ENCODE measurements around the gene ST3GAL4.
"Not testable (repeated sequence)": the region's sequence is repeated elsewhere in the genome, so short reads cannot be mapped to it uniquely, and the experiment has no call there.

The ST3GAL4 gene

GRCh38 chr11:126355324-126355925, at the start of gene ST3GAL4:
Gene ST3GAL4 (plus strand): TSS chr11:126355686. CDS start chr11:126406156, 50,470 bp downstream.
- peak; percentile 85 for DNase-seq (ENCODE audit: low spot score)

DNA sequence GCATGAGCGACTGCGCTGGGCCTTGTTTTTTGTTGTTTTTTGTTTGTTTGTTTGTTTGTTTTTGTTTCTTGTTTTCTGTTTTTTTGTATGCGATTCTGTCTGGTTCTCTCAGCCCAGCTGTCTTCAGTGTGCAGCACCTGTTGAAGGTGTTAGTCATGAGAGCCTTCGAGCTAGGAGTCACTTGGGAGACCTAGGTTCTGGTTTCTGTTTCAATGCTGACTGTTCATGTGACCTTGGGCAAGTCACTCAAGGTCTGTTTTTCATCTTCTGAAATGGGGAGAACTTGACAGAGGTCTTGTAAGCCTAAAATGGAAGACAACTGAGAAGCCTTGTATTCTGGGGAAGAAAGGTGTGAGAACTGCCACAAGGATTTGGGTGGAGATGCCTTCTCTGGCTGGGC, 49.8 kb upstream of the ST3GAL4 start:
- DNase-seq (ENCODE audit: low spot score): no peak

DNA sequence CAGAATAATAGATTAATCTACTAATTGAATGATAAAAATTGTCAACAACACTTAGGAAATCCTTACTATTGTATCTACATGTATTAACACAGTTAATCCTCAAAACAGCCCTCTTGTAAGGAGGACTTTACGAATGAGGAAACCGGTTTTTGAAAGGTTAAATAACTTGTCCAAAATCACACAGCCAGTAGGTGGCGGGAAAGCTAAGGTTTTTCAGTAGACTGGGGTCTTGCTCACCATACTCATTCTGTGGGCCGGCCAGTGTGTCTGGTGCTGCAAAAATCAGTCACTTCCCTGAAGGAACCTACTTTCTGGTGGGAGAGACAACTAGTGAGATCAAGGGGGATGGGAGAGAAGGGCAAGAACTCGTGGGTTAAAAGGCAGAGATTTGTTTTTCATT, 47.8 kb upstream of the ST3GAL4 start:
- peak; percentile 34 for DNase-seq (ENCODE audit: low spot score)

DNA sequence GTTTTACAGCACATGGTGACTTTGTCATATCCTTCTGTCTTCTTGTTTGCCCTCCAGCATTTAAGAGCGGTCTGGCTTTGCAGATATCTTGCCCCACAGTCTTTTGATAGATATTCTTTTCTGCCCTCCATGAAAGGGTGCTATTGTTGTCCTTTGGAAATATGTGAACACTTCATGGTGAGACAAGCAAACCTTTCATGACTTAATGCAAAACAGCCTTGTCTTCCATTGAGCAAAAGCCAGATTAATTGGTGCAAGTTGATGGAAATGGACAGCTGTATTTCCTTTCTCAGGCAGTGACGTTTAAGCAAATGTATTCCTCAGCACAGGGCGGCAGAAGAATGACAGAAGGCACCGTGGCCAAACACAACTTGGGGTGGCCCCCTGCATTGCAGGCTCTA, 47.2 kb upstream of the ST3GAL4 start:
- peak; percentile 88 for DNase-seq (ENCODE audit: low spot score)

GRCh38 chr11:126308771-126309170, 46.7 kb upstream of the ST3GAL4 start:
- DNase-seq (ENCODE audit: low spot score): not testable (repeated sequence)

DNA sequence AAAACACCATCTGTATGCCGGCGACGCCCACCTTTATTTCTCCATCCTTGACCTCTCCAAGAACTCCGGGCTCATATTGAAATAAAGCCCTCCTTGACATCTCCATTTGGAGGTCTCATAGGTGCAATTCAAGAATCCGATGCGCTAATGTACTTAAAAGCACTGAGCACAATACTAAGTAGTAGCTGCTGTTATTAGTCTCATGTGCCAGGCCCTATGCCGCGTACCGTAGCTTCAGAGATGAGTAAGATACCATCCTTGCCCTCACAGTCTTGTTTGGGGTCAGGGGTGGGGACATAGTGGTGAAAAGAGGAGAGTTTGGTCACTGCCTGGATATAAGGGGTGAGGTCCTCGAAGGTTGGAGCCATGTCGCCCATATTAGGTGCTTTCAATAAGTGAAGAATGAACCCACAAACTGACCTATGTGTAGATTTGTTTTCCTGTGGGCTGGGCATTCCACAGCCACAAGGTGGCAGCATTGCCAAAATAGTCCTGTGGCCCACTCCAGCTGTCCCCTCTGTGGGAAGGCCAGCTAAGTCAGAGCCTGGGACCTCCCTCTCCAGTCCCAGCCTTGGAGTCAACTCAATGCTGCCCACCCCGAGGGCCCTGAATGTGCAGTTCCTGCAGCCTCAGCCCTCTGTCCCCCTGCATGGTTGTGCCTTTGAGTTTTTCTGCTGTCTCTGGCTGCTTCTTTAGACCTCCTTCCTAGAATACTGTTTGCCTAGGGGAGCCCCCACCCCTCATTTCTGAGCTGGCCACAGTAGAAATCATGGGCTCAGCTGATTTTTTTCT, 45.1 kb upstream of the ST3GAL4 start:
- DNase-seq (ENCODE audit: low spot score): peak; percentile 82

- no peak for DNase-seq (ENCODE audit: low spot score)
Measured at GRCh38 chr11:126310992-126311310, 44.5 kb upstream of the ST3GAL4 start.

DNA sequence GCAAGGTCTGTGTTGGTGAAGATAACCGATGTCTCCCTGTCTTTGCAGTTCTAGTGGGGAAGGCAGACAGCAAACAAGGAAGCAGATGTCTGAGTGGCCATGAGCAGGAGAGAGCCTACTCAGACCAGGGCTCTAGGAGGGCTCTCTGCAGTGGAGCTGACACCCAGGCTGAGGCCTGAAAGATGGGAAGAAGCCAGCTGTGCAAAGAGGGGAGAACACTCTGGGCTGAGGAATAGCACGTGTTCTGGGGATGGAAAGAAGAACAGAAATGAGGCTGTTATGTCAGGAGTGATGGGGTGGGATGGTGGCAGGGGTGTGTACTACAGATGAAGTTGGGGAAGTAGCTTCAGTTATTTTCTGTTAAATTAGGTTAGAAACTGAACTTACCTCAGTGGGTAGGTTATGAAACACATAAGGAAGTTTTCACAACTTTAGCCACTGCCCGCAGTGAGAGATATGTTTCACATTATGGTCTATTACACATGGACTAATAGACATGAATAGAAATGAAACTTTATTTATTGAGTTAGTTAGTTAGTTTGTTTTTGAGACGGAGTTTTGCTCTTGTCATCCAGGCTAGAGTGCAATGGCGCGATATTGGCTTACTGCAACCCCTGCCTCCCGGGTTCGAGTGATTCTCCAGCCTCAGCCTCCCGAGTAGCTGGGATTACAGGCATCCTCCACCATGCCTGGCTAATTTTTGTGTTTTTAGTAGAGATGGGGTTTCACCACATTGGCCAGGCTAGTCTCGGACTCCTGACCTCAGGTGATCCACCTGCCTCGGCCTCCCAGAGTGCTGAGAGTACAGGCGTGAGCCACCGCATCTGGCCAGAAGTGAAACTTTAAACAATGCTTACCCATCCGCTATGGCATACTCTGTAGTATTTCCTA, 43.8 kb upstream of the ST3GAL4 start:
- no peak for DNase-seq (ENCODE audit: low spot score)

DNA sequence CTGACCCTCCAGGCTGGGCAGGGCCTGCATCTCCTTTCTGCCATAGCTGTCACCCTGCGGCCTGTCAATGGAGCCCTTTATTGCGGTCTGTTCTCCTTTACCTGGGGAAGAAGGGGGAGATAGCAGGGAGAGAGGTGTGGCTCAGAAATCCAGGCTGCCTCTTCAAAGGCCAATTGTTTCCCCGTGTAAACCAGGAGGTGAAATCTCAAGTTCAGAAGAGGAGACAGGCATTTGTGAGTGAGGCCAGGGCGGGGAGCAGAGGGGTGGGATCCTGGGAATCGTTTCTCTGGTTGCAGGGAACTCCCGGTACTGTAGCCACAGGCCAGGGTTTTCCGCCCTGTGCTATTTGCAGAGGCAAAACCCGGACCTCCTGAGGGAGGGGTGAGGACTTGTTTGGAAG, 42.5 kb upstream of the ST3GAL4 start:
- no peak for DNase-seq (ENCODE audit: low spot score)

DNA sequence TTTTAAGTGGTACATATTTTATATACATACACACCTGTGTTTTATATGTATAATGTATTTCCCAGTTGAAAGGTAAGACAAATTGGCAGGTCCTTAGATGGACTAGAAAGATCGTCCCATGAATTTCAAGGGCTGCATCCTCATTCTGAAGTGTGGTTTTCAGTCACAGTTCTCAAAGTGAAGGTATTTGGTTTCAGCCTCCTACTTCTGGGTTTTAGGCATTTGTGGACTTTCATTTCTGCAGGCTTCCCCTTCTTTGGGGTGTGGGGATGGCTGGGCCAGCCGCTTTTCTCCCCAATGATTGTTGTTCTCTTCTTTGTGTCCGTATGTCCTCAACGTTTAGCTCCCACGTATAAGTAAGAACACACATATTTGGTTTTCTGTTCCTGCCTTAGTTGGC, 41.7 kb upstream of the ST3GAL4 start:
- no peak for DNase-seq (ENCODE audit: low spot score)

DNA sequence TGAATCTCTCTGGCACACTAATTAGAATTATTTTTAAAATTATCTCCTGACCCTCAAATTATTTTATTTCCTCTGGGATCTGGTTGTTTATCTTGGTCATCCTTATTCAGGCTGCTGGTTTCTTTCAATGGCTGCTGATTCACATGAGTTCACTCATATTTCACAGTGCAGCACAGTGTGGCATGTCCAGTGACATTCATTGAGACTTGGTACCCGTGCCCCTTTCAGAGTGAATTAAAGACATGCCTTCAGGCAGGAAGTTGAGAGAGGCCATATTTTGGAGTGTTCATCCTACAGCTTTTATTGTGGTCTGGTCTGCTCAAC, 38.1 kb upstream of the ST3GAL4 start:
- DNase-seq (ENCODE audit: low spot score): no peak

- peak; percentile 41 for DNase-seq (ENCODE audit: low spot score)
Measured at GRCh38 chr11:126317756-126318573, 37.5 kb upstream of the ST3GAL4 start.

DNA sequence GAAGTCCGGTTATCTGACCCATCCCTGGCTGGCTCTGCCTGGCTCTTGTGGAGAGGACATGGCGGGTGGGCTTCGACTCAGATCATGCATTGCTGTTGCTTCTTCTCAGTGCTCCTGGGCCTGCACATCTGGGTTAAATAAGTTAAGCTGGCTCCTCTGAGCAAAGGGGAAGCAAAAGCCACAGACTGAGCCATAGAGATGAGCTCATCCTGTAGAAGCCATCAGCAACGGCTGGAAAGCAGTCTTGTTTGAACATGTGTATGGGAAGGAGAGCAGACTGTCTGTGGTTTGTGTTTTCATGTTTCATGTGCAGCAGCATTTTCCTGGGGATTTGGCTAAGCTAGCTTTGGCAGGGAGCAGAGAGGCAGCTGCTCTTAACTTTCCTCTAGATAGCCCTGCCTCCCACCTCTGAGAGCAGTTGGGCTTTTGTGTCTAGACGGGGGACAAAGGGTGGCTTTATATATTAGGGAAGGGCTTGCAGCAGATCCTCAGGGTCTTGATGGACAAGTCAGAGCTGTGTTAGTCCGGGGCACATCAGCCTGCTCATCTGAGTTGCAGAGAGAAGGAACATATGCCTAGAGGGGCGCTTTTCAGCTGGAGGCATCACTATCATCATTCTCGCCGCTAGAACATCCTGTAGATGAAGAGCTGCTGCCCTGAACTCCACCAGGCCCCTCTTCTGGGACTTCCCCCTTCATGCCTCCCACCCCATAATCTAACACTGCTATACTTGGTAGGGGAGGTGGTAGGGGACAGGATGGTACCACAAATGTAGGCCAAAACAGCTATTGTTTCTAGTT, 36.7 kb upstream of the ST3GAL4 start:
- peak; percentile 49 for DNase-seq (ENCODE audit: low spot score)

GRCh38 chr11:126319374-126319740, 36.1 kb upstream of the ST3GAL4 start:
- no peak for DNase-seq (ENCODE audit: low spot score)

DNA sequence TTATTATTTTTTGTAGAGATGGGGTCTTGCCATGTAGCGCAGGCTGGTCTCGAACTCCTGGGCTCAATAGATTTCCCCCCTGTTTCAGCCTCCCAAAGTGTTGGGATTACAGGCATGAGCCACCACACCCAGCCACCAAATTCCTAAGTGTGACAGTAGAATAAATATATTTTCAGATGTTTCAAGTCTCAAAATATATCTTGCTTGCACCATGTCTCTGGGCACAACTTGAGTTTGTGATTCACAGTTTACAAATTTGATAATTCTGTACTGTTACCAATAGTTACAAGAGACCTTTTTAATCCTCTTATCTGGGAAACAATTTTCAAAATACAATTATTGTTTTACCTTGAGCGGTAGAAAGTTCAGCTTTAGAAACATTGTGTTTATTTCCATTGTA, 32.5 kb upstream of the ST3GAL4 start:
- DNase-seq (ENCODE audit: low spot score): no peak

GRCh38 chr11:126327281-126328000, 28.0 kb upstream of the ST3GAL4 start:
- no peak for DNase-seq (ENCODE audit: low spot score)

GRCh38 chr11:126328001-126328390, 27.5 kb upstream of the ST3GAL4 start:
- DNase-seq (ENCODE audit: low spot score): no peak

DNA sequence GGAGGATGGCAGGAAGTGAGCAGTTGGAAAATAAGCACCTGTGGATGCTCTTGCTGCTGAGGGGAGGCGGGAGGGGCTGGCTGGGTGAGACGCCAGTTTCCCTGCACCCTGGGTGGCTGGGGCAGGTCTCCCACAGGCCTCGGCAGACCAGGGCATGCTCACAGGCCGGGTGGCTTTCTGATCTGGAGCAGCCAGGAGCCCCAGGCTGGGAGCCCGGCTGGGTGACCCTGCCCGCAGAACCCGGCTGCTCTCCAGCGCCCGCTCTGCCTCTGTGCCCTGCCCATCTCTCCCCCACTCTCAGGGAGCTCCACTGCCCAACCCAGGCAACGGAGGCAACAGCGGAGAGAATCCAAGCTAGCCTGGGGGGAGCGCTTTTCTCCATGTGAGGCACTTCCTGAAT, 27.0 kb upstream of the ST3GAL4 start:
- DNase-seq (ENCODE audit: low spot score): no peak

- DNase-seq (ENCODE audit: low spot score): no peak
Measured at GRCh38 chr11:126328938-126329643, 26.4 kb upstream of the ST3GAL4 start.

DNA sequence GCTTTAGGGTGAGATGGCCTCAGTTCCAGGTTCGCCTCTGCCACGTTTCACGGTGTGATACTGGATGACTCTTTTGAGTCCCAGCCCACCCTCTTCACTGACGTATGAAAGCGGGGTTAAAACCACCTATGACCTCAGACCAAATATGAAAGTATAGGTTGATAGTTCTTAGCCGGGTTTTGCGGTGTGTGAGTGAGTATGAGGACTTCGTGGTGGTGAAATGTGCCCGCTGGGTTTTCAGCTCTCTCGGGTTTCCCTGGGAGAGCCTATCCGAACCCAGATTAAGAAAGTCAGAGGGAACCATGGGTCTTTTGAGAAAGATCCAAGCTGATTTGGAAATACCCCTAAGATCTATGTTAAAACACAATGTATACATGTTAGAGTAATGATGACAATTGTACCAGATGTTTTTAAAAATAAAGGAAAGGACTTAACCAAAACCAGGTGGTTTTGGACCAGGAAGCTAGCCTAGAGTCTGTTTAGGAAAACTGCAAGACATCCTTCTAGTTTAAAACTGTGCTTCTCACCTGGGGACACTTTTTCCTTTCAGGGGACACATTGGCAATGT, 25.8 kb upstream of the ST3GAL4 start:
- DNase-seq (ENCODE audit: low spot score): no peak

All from globus pallidus (tissue), 1 donor.